GM21381 (cell line): Measurements from ENCODE around the gene IPMK.
"Not testable (repeated sequence)": the region's sequence is repeated elsewhere in the genome, so short reads cannot be mapped to it uniquely, and the experiment has no call there.

Experiments used
- ATAC-seq: cut with Tn5 transposase; IDR thresholded peaks from one replicate; pipeline ENCODE4 v1.9.1; 2021; ENCODE audit warnings: mild to moderate bottlenecking, moderate library complexity; ENCODE audit not compliant: unreplicated experiment

IPMK gene

GRCh38 chr10:58158806-58159205 is 108.9 kb downstream of the IPMK start:
- ATAC-seq: no peak

DNA sequence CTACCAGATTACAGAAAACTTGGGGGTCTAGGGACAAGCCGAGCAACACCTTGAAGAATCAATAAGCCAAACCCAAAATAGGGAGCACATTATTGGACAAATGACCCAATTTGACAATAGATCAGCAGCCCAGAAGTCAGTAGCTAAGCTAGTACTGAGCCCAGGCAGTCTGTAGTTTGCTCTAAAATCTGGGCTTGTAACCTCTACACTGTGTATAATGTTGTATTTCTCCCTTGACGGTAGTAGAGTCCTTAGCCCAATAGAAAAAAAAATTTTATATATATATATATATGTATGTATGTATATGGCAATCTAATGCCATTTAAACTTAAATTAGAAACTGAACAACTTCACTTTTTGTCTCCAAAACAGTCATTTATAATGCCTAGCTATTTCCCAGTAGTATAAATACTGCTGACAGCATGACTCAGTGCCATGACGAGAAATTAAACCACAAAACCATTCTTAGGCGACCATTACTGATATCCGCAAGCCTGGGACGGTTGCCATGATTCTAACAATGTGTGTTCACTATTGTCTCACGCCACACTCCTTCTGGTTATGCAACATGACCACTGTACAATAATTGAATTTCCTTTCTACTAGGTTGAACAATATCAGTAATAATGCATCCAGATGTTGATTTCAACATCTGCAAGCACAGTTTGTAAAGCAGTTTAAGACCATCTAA is 110.5 kb downstream of the IPMK start:
- ATAC-seq: no peak

DNA sequence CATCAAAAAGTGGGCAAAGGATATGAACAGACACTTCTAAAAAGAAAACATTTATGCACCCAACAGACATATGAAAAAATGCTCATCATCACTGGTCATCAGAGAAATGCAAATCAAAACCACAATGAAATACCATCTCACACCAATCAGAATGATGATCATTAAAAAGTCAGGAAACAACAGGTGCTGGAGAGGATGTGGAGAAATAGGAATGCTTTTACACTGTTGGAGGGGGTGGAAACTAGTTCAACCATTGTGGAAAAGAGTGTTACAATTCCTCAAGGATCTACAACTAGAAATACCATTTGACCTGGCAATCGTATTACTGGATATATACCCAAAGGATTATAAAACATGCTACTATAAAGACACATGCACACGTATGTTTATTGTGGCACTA is 111.8 kb downstream of the IPMK start:
- ATAC-seq: not testable (repeated sequence)

DNA sequence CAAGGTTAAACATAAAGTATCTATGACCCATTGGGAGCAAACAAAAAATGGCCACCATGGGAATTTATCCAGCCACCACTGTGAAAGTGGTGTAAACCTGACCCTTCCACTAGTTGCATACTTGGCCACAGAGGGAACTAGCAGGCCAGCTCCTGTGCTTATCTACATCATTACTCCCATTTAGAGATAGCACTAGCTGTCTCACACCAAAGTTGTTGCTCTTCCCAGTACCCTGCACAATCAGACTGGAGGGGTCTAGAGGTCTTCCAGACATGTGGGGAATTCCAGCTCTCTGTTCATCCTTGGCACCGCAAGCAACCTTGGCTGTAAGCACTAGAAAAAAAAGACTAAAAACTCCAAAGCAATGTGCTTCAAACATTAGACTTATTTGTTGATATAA is 113.9 kb downstream of the IPMK start:
- no peak for ATAC-seq

GRCh38 chr10:58152673-58153263 is 114.9 kb downstream of the IPMK start:
- no peak for ATAC-seq

DNA sequence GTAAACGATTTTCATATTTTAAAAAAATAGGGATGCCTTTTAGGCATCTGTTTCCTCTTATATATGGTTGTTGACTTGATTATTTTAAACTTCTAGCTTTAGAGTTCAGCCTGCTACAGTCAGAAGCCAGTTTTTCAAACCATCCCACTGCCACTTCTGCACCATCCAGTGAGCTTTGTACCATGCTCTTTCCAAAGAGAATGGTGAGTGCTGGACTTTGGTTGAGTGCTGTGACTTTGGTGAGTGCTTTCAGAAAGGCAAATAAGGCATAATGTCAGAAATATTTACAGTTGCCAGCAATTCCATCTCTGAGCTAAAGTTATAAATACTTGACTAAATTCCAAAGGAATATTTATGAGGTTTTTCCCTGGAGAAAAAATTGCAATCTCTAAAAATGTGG is 117.4 kb downstream of the IPMK start:
- no peak for ATAC-seq

DNA sequence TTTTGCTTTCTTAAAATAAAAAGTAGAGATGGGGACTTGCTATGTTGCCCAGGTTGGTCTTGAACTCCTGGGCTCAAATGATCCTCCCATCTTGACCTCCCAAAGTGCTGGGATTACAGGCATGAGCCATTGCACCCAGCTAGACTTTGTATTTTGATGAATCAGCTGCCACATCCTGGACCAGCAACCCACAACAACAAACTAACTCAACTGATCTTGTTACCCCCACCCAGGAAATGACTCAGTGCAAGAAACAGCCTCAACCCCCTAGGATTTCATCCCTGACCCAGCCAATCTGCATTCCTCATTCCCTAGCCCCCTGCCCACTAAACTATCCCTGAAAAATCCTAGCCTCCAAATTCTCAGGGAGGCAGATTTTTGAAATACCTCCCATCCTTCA is 123.8 kb downstream of the IPMK start:
- no peak for ATAC-seq
